Measurements from ENCODE around the gene ANKRD12.

GRCh38 chr18:9244376-9244775, 107.8 kb downstream of the ANKRD12 start:
- TF ChIP-seq SP1 (IDR thresholded peaks at IDR 0.05; ENCODE audit: low read depth) (no peak), EZH2 (IDR thresholded peaks at IDR 0.05) (no peak)
